Kidney (tissue), 14 donors: ENCODE results near the gene NAALADL1. TPM values are rescaled to one million over a fixed set of nuclear protein-coding genes. Genes with fewer than 3 reads are reported as not detected.

Source experiments
- DNase-seq, 5 donors: peaks; one replicate each; pipeline ENCODE4 v3.0.0-alpha.2; 2013 to 2020
- FAIRE-seq: peaks from 2 replicates; lab custom pipeline; 2012; peaks lifted over from hg19 to GRCh38; lab: Jason Lieb, UNC
- H3K27ac ChIP-seq, 2 donors: one replicate each; pipeline ENCODE4 v1.7.0; 2013; ENCODE audit warnings: low read depth in 2 of 2, low read length in 2 of 2, inconsistent platforms in 1 of 2
- H3K27me3 ChIP-seq: one replicate; pipeline ENCODE4 v1.7.1; 2013; ENCODE audit warnings: low read length, inconsistent platforms; ENCODE audit not compliant: control insufficient read depth, insufficient read depth
- H3K36me3 ChIP-seq, 3 donors: one replicate each; pipeline versions ENCODE4 v1.7.0 to v1.7.1; 2013; ENCODE audit warnings: low read length in 3 of 3, control low read depth in 1 of 3, inconsistent platforms in 1 of 3; ENCODE audit not compliant: insufficient read depth in 3 of 3, control insufficient read depth in 2 of 3
- H3K4me1 ChIP-seq, 3 donors: one replicate each; pipeline versions ENCODE4 v1.7.0 to v1.7.1; 2013; ENCODE audit warnings: low read length in 3 of 3, inconsistent platforms in 1 of 3, low read depth in 1 of 3; ENCODE audit not compliant: control insufficient read depth in 2 of 3, insufficient read depth in 2 of 3
- H3K4me3 ChIP-seq, 3 donors: one replicate each; pipeline versions ENCODE4 v1.7.0 to v1.8.1; 2013; ENCODE audit warnings: low read length in 3 of 3, control low read depth in 1 of 3, inconsistent platforms in 1 of 3
- H3K9ac ChIP-seq, 3 donors: one replicate each; pipeline versions ENCODE4 v1.7.0 to v1.7.1; 2013; ENCODE audit warnings: low read length in 3 of 3, control low read depth in 1 of 3, inconsistent platforms in 1 of 3
- H3K9me3 ChIP-seq, 3 donors: one replicate each; pipeline versions ENCODE4 v1.7.0 to v1.7.1; 2013; ENCODE audit warnings: low read length in 3 of 3, control low read depth in 1 of 3, inconsistent platforms in 1 of 3; ENCODE audit not compliant: control insufficient read depth in 2 of 3, insufficient read depth in 1 of 3
- intact Hi-C: fragments of 100-400 bp; cut with DNase I; formaldehyde crosslinking; loops from one replicate; pipeline ENCODE4 v1.11.1; 2022
- polyA plus RNA-seq: library from polyadenylated mRNA; stranded (reverse); fragments of 350-450 nt; fragmentation: Illumina TruSeq; extraction: RNeasy Lipid Tissue Mini Kit (QIAGEN cat#74804); gene quantifications from one replicate; pipeline ENCODE4 v1.2.3, GENCODE V29; 2014; ENCODE audit warnings: low read depth, low replicate concordance; ENCODE audit not compliant: insufficient read depth
- total RNA-seq: library from RNA; stranded (reverse); fragmentation: NEBNext Ultra II Directional; extraction: Animal tissue kit (Norgen Biotek cat#: 25700); gene quantifications from one replicate; pipeline ENCODE4 v1.2.1, GENCODE V29; 2021
- TF ChIP-seq, protein P1 (sequence below): IDR thresholded peaks from 3 replicates; pipeline ENCODE4 v1.5.1; 2012; ENCODE audit warnings: mild to moderate bottlenecking, moderate library complexity, borderline replicate concordance; ENCODE audit not compliant: insufficient read depth; ENCODE audit errors: extremely low read depth
- donor health status: control.
- donor health status: control.
- donor health status: control.
- donor health status: control.
- donor health status: control.
- donor health status: DM: yes; HTN: yes; CAD: no.
- donor health status: Normal renal cell carcinoma (clear cell type).

NAALADL1 gene
- total and polyA plus RNA-seq, 2 donors from 2014 or later = 9.4 to 17.1 TPM

DNA sequence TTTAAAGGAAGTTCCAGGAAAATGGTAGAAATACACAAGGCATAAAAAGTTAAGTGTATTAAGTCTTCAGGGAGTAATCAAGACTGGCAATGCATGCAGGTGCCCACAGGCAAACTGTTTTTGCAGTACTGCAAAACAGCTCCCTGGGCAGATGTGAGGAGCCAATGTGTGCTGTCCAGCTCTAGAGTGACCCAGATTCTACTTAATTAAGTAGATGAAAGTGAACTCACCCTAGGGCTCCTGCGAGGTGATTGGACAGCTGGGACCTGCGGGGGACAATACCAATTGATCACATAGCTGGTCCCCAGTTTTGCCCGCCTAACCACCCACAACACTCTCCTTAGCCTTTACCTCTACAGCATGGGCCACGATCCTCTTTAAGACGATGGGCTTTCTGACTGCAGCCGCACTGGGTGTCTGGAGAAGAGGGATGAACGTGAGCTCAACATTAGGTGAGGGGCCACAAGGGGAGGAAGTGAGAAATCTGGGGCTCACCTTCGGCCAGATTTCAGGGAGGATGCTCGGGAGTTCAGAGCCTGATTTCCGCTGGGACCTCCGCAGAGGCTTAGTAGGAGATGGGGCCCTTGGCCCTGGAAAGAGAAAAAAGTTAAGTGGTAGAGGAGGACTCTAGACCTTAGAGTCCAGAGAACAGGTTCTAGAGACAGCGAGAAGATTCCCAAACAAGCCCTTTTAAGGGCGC is 24.9 kb upstream of the NAALADL1 start:
- H3K27ac ChIP-seq = peak overlapping the region in 1 of 2 donors; percentile 95
- H3K4me1 ChIP-seq = peaks cover 0 to 18% (median 9%) of the 10 kb centered on the region in 3 donors
- no peaks in the 10 kb centered on the region for H3K9me3 ChIP-seq
- no peaks in the 10 kb centered on the region for H3K27me3 ChIP-seq
- TF ChIP-seq, protein P1, sequence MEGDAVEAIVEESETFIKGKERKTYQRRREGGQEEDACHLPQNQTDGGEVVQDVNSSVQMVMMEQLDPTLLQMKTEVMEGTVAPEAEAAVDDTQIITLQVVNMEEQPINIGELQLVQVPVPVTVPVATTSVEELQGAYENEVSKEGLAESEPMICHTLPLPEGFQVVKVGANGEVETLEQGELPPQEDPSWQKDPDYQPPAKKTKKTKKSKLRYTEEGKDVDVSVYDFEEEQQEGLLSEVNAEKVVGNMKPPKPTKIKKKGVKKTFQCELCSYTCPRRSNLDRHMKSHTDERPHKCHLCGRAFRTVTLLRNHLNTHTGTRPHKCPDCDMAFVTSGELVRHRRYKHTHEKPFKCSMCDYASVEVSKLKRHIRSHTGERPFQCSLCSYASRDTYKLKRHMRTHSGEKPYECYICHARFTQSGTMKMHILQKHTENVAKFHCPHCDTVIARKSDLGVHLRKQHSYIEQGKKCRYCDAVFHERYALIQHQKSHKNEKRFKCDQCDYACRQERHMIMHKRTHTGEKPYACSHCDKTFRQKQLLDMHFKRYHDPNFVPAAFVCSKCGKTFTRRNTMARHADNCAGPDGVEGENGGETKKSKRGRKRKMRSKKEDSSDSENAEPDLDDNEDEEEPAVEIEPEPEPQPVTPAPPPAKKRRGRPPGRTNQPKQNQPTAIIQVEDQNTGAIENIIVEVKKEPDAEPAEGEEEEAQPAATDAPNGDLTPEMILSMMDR = no peak
- DNase-seq = no peak
- no peak for FAIRE-seq
- peaks cover 8 to 20% (median 12%) of the 10 kb centered on the region in 3 donors for H3K36me3 ChIP-seq
- peak overlapping the region in 2 of 3 donors; percentile 47 to 94 for H3K9ac ChIP-seq
- intact Hi-C loops = no loop called here
- peak overlapping the region; percentile 56 to 97 (median 91) for H3K4me3 ChIP-seq

DNA sequence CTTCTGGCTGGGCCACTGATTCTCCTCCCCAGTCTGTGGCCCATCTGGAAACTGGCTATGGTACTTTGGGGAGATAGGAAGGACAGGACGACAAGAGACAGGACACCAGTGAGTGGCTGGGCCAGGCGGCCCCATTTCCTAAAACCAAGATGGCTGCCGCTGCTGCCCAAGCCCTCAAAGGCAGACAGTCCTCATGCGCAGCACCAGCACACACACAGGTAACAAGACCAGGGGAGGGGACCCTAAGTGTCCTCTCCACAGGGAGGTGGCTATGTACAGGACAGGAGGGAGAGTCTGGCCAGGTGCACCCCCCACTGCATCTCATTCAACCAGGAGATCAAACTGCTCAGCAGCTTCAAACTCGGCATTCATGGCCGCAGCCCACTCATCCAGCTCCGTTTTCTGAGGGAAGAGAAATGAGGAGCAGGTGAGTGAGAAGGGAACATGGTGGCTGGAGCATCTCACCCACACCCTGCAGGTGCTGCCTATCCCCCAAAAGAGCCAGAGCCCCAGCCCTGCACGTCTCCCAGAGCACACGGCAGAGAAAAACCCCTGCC is 20.5 kb upstream of the NAALADL1 start:
- Histone ChIP-seq H3K9ac (no peak overlapping the region), H3K9me3 (no peaks in the 10 kb centered on the region), H3K36me3 (no peaks in the 10 kb centered on the region), H3K27ac (no peak overlapping the region), H3K27me3 (no peaks in the 10 kb centered on the region), H3K4me3 (no peak overlapping the region), H3K4me1 (peaks cover 0 to 5% (median 4%) of the 10 kb centered on the region in 3 donors)
- intact Hi-C loops = no loop called here
- no peak for DNase-seq
- TF ChIP-seq, protein P1 = no peak
- FAIRE-seq = no peak

DNA sequence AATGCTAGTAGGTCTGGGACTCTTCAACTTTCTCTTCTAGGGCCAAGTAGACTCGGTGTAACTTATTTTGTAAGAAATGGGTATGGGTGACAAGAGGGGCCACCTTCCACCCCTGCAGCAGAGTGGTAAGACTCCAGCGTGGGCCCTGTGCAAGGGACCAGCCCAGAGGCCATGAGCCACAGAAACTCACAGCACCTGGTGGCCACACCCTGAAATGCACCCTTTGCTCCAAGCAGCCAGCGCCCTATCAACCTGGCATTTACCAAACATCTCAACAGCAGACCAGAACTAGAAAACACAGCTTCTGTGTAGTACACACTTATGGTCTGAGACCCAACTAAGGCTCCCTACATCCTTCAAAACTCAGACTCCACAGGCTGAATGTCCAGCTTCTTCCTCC is 19.8 kb upstream of the NAALADL1 start:
- FAIRE-seq (no peak), DNase-seq (peak in 3 of 5 donors; percentile 20 to 37 (median 24))
- intact Hi-C loops = no loop called here

More for the DNA sequence above, 19.8 kb upstream of the NAALADL1 start:
- Histone ChIP-seq H3K9ac (no peak overlapping the region), H3K4me3 (no peak overlapping the region), H3K27me3 (no peaks in the 10 kb centered on the region), H3K9me3 (no peaks in the 10 kb centered on the region), H3K36me3 (no peaks in the 10 kb centered on the region), H3K27ac (no peak overlapping the region), H3K4me1 (no peaks in the 10 kb centered on the region)
- TF ChIP-seq, protein P1 = peak; percentile 51
